HCT116 (cell line): ENCODE data around the gene TACR2. TPM values are rescaled to one million over a fixed set of nuclear protein-coding genes. Genes with fewer than 3 reads are reported as not detected.

Experiments used
- ATAC-seq: fragments of 200-7000 bp; cut with Tn5 transposase; 2 replicates; pipeline ENCODE4 v1.9.1; 2020; ENCODE audit warnings: mild to moderate bottlenecking, moderate library complexity
- BruUV-seq: library from RNA; stranded (reverse); fragments of 400-500 nt; replicated peaks from 2 replicates; lab custom pipeline; 2021; lab: Mats Ljungman, UMichigan
- CTCF ChIA-PET: fragments of 300-600 bp; sonication (Branson Sonifier 250); formaldehyde crosslinking; loops from one replicate; lab custom pipeline; 2021; ENCODE audit warnings: antibody characterized with exemption; lab: Charles Lee
- POLR2A ChIA-PET: fragments of 300-600, 350-600 bp; sonication (Branson Sonifier 250); formaldehyde crosslinking; loops from one replicate; lab custom pipeline; 2021; ENCODE audit warnings: antibody characterized with exemption; lab: Charles Lee
- RAD21 ChIA-PET, 2 experiments: fragments of 300-600 bp; sonication (Branson Sonifier 250); formaldehyde crosslinking; loops; one replicate each; lab custom pipeline; 2023; ENCODE audit warnings: low total read pairs in 2 of 2; ENCODE audit not compliant: uncharacterized antibody in 2 of 2, unreplicated experiment in 2 of 2, low non-redundant PET in 1 of 2; lab: Charles Lee
- DNase-seq: peaks from one replicate; pipeline ENCODE4 v3.0.0-alpha.2; 2010; ENCODE audit warnings: low read depth, low spot score
- H2AFZ ChIP-seq: fragments of 200-600 bp; shearing (Covaris generic), sonication (generic); 2 replicates; pipeline ENCODE4 v1.6.1; 2017; ENCODE audit warnings: low read depth, mixed run types, mixed read lengths, antibody characterized with exemption, low read length; ENCODE audit not compliant: poor library complexity, severe bottlenecking
- H3K27ac ChIP-seq: 2 replicates; pipeline ENCODE4 v1.5.1; 2012; ENCODE audit warnings: low read depth, low read length
- H3K27me3 ChIP-seq: fragments of 200-600 bp; sonication (generic); 2 replicates; pipeline ENCODE4 v1.6.1; 2016; ENCODE audit warnings: mixed run types, low read length, mixed read lengths; ENCODE audit not compliant: insufficient read depth
- H3K36me3 ChIP-seq, 2 experiments: fragments of 200-500 bp in 1 of 2; fragments of 200-600 bp in 1 of 2; sonication (Bioruptor generic) in 1 of 2; sonication (generic) in 1 of 2; 2 replicates each; pipeline versions ENCODE4 v1.5.1 to v1.6.1; 2014 to 2016; ENCODE audit warnings: low read length in 2 of 2, inconsistent platforms in 1 of 2, mixed read lengths in 1 of 2, mixed run types in 1 of 2; ENCODE audit not compliant: insufficient read depth in 2 of 2, control insufficient read depth in 1 of 2
- H3K4me1 ChIP-seq, 2 experiments: fragments of 200-600 bp in 1 of 2; sonication (generic) in 1 of 2; 2 replicates each; pipeline versions ENCODE4 v1.5.1 to v1.6.1; 2012 to 2017; ENCODE audit warnings: low read length in 2 of 2, inconsistent platforms in 1 of 2, mild to moderate bottlenecking in 1 of 2, mixed read lengths in 1 of 2, mixed run types in 1 of 2, moderate library complexity in 1 of 2; ENCODE audit not compliant: insufficient read depth in 2 of 2, control insufficient read depth in 1 of 2
- H3K4me2 ChIP-seq: fragments of 200-600 bp; sonication (generic); 2 replicates; pipeline ENCODE4 v1.6.1; 2017; ENCODE audit warnings: mixed run types, low read length, mixed read lengths
- H3K4me3 ChIP-seq, 2 experiments: fragments of 200-600 bp in 1 of 2; sonication (generic) in 1 of 2; replicated peaks in 1 of 2; 2 replicates each; pipeline ENCODE4 v1.5.1; 2011 to 2016; ENCODE audit warnings: low read length in 2 of 2, control low read depth in 1 of 2, low read depth in 1 of 2, mild to moderate bottlenecking in 1 of 2, mixed read lengths in 1 of 2, mixed run types in 1 of 2
- H3K79me2 ChIP-seq: fragments of 200-600 bp; sonication (generic); 2 replicates; pipeline ENCODE4 v1.6.1; 2017; ENCODE audit warnings: mild to moderate bottlenecking, mixed run types, low read length, moderate library complexity, mixed read lengths; ENCODE audit not compliant: insufficient read depth
- H3K9ac ChIP-seq: fragments of 200-600 bp; sonication (generic); 2 replicates; pipeline ENCODE4 v1.6.1; 2016; ENCODE audit warnings: low read length, mixed read lengths
- H3K9me2 ChIP-seq: fragments of 200-600 bp; sonication (generic), shearing (Covaris generic); 2 replicates; pipeline ENCODE4 v1.6.1; 2017; ENCODE audit warnings: mixed run types, mild to moderate bottlenecking, moderate library complexity; ENCODE audit not compliant: insufficient read depth
- H3K9me3 ChIP-seq, 2 experiments: fragments of 200-500 bp in 1 of 2; fragments of 200-600 bp in 1 of 2; sonication (Bioruptor generic) in 1 of 2; sonication (generic) in 1 of 2; 2 replicates each; pipeline ENCODE4 v1.6.1; 2014 to 2017; ENCODE audit warnings: low read length in 2 of 2, mixed read lengths in 2 of 2, inconsistent platforms in 1 of 2, low read depth in 1 of 2, mild to moderate bottlenecking in 1 of 2, mixed run types in 1 of 2, moderate library complexity in 1 of 2; ENCODE audit not compliant: control insufficient read depth in 1 of 2, insufficient read depth in 1 of 2
- H4K20me1 ChIP-seq: fragments of 200-600 bp; sonication (generic), shearing (Covaris generic); 2 replicates; pipeline ENCODE4 v1.6.1; 2017; ENCODE audit warnings: mixed run types, mild to moderate bottlenecking, moderate library complexity; ENCODE audit not compliant: insufficient read depth
- CBX3 ChIP-seq: IDR thresholded peaks from 2 replicates; pipeline ENCODE4 v1.6.1; 2012; ENCODE audit warnings: low read depth
- CEBPB ChIP-seq: IDR thresholded peaks from 2 replicates; pipeline ENCODE4 v1.6.1; 2012; ENCODE audit warnings: low read depth
- ELF1 ChIP-seq: IDR thresholded peaks from 2 replicates; pipeline ENCODE4 v1.6.1; 2012; ENCODE audit warnings: low read depth, borderline replicate concordance
- POLR2A ChIP-seq: IDR thresholded peaks from 2 replicates; pipeline ENCODE4 v1.7.0; 2011; ENCODE audit warnings: borderline replicate concordance; ENCODE audit not compliant: insufficient read depth, insufficient read length; ENCODE audit errors: extremely low read depth
- RAD21 ChIP-seq: IDR thresholded peaks from 2 replicates; pipeline ENCODE4 v1.6.1; 2012; ENCODE audit warnings: low read depth, mild to moderate bottlenecking
- SIN3A ChIP-seq: IDR thresholded peaks from 2 replicates; pipeline ENCODE4 v1.6.1; 2012; ENCODE audit warnings: low read depth
- SP1 ChIP-seq: IDR thresholded peaks from 2 replicates; pipeline ENCODE4 v1.6.1; 2012; ENCODE audit warnings: low read depth
- SRF ChIP-seq: IDR thresholded peaks from 2 replicates; pipeline ENCODE4 v1.6.1; 2012; ENCODE audit warnings: low read depth
- YY1 ChIP-seq: IDR thresholded peaks from 2 replicates; pipeline ENCODE4 v1.6.1; 2011; ENCODE audit warnings: low read length, low read depth, moderate library complexity, mild to moderate bottlenecking; ENCODE audit not compliant: insufficient replicate concordance; ENCODE audit errors: extremely low read depth
- intact Hi-C: fragments of 100-400 bp; cut with micrococcal nuclease; formaldehyde crosslinking; loops from 2 replicates; pipeline ENCODE4 v1.10.0; 2022
- total RNA-seq: library from RNA; stranded (reverse); gene quantifications from one replicate; pipeline ENCODE4 v1.2.1, GENCODE V29; 2021; ENCODE audit not compliant: unreplicated experiment
- TF ChIP-seq, protein P1 (sequence below): IDR thresholded peaks from 2 replicates; pipeline ENCODE4 v1.6.1; 2011; ENCODE audit warnings: mild to moderate bottlenecking, low read length, moderate library complexity; ENCODE audit not compliant: insufficient replicate concordance; ENCODE audit errors: extremely low read depth
- TF ChIP-seq, protein P2 (sequence below): IDR thresholded peaks from 2 replicates; pipeline ENCODE4 v1.6.1; 2012; ENCODE audit warnings: low read depth

The TACR2 gene
- total RNA-seq, 1 experiment from 2014 or later = not detected

DNA sequence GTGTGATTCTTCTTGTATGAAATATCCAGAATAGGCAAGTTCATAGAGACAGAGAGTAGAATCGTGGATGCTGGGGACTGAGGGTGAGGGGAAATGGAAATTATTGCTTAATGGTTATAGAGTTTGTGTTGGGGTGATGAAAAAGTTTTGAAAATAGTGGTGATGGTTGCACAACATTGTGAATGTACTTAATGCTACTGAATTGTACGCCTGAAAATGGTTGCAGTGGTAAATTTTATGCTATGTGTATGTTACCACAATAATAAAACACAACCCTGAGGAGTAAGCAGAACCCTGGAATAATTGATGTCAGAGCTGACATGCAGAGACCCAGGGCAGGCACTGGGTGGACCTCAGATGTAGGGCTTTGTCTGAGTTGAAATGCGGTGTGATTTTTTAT is 57.6 kb downstream of the TACR2 start (continued):
- TF ChIP-seq, protein P1, sequence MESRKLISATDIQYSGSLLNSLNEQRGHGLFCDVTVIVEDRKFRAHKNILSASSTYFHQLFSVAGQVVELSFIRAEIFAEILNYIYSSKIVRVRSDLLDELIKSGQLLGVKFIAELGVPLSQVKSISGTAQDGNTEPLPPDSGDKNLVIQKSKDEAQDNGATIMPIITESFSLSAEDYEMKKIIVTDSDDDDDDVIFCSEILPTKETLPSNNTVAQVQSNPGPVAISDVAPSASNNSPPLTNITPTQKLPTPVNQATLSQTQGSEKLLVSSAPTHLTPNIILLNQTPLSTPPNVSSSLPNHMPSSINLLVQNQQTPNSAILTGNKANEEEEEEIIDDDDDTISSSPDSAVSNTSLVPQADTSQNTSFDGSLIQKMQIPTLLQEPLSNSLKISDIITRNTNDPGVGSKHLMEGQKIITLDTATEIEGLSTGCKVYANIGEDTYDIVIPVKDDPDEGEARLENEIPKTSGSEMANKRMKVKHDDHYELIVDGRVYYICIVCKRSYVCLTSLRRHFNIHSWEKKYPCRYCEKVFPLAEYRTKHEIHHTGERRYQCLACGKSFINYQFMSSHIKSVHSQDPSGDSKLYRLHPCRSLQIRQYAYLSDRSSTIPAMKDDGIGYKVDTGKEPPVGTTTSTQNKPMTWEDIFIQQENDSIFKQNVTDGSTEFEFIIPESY = no peak
- TF ChIP-seq SRF = no peak
- TF ChIP-seq, protein P2, sequence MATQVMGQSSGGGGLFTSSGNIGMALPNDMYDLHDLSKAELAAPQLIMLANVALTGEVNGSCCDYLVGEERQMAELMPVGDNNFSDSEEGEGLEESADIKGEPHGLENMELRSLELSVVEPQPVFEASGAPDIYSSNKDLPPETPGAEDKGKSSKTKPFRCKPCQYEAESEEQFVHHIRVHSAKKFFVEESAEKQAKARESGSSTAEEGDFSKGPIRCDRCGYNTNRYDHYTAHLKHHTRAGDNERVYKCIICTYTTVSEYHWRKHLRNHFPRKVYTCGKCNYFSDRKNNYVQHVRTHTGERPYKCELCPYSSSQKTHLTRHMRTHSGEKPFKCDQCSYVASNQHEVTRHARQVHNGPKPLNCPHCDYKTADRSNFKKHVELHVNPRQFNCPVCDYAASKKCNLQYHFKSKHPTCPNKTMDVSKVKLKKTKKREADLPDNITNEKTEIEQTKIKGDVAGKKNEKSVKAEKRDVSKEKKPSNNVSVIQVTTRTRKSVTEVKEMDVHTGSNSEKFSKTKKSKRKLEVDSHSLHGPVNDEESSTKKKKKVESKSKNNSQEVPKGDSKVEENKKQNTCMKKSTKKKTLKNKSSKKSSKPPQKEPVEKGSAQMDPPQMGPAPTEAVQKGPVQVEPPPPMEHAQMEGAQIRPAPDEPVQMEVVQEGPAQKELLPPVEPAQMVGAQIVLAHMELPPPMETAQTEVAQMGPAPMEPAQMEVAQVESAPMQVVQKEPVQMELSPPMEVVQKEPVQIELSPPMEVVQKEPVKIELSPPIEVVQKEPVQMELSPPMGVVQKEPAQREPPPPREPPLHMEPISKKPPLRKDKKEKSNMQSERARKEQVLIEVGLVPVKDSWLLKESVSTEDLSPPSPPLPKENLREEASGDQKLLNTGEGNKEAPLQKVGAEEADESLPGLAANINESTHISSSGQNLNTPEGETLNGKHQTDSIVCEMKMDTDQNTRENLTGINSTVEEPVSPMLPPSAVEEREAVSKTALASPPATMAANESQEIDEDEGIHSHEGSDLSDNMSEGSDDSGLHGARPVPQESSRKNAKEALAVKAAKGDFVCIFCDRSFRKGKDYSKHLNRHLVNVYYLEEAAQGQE = no peak
- no peak for TF ChIP-seq SP1
- TF ChIP-seq POLR2A = no peak
- TF ChIP-seq, all 23 proteins: peak for 0

DNA sequence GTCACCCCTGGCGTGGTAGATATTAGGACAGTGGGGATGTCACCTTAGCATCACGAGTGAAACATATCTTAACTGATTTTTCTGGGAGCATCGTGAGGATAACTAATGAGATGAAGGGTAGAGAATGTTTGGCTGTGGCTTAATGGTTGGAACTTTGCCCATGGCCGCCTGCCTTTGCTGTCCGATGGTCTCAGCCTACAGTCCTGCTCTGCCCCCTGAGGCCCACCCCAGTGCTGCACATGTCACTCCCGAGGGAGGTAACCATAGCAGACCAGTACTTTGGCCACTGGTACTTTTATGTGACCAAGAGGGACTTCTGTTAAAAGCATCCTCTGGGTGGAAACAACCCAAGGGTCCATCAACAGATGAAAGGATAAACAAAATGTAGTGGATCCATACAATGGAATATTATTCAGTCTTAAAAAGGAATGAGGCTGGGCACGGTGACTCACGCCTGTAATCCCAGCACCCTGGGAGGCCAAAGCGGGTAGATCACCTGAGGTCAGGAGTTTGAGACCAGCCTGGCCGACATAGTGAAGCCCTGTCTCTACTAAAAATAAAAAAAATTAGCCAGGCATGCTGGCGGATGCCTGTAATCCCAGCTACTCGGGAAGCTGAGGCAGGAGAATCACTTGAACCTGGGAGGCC is 58.4 kb downstream of the TACR2 start:
- Histone ChIP-seq H3K9me3 (no peaks in the 10 kb centered on the region), H3K4me1 (no peaks in the 10 kb centered on the region), H3K4me3 (no peak overlapping the region), H2AFZ (no peak overlapping the region), H3K27me3 (no peaks in the 10 kb centered on the region), H3K79me2 (no peaks in the 10 kb centered on the region), H3K9me2 (no peaks in the 10 kb centered on the region), H3K4me2 (no peak overlapping the region), H3K9ac (no peak overlapping the region), H4K20me1 (no peaks in the 10 kb centered on the region), H3K27ac (no peak overlapping the region), H3K36me3 (no peaks in the 10 kb centered on the region)
- POLR2A ChIA-PET = no interaction called here
- TF ChIP-seq RAD21 (no peak), ELF1 (no peak), CBX3 (no peak), CEBPB (no peak), SIN3A (no peak), YY1 (no peak)
- TF ChIP-seq, protein P2 = no peak
- TF ChIP-seq, protein P1 = no peak
- BruUV-seq = no TSS peak
- no peak for DNase-seq
- CTCF ChIA-PET = no interaction called here
- ATAC-seq = no peak; the same call in 1 of the 2 replicates
- RAD21 ChIA-PET = no interaction called here
- intact Hi-C loops = no loop called here
